Measurements from ENCODE around the gene MED10. TPM values are rescaled to one million over a fixed set of nuclear protein-coding genes. Genes with fewer than 3 reads are reported as not detected.

The MED10 gene
- total and polyA plus RNA-seq, 2 of the 4 experiments (the other 2 are of a cell fraction) = 9.1 to 60.0 TPM

- BruUV-seq (replicated peaks) = no TSS peak
- H3K4me3 ChIP-seq (ENCODE audit: insufficient read depth, low read depth, low read length) = no peak overlapping the region
- H3K27me3 ChIP-seq (ENCODE audit: control insufficient read depth, insufficient read depth, low read length) = no peaks in the 10 kb centered on the region
- DNase-seq = peak; percentile 1
- H3K9ac ChIP-seq (ENCODE audit: low read depth, low read length) = no peak overlapping the region
- H2BK15ac ChIP-seq (ENCODE audit: low read depth, low read length) = no peak overlapping the region
- intact Hi-C loops (cut with micrococcal nuclease) (no loop called here), dilution Hi-C loops (cut with HindIII; ENCODE audit: low sequenced_read_pairs, unreplicated experiment) (no loop called here), in situ Hi-C loops (cut with MboI; ENCODE audit: low sequenced_read_pairs) (no loop called here)
- no peak overlapping the region for H3K14ac ChIP-seq (replicated peaks; ENCODE audit: low read depth, low read length)
- no peak for TF ChIP-seq ELK1 (IDR thresholded peaks at IDR 0.05; ENCODE audit: borderline replicate concordance, low read depth, low read length)
- TF ChIP-seq RAD21 (IDR thresholded peaks at IDR 0.05; ENCODE audit: low read length) = no peak
- TF ChIP-seq CHD1 (IDR thresholded peaks at IDR 0.05; ENCODE audit: low read depth, low read length) = no peak
- TF ChIP-seq CTCF (conservative IDR thresholded peaks at IDR 0.05; ENCODE audit: low read depth, low read length) = no peak
- TF ChIP-seq MAZ (IDR thresholded peaks at IDR 0.05; ENCODE audit: borderline replicate concordance, low read depth, low read length) = no peak
- no peak for TF ChIP-seq MAFK (IDR thresholded peaks at IDR 0.05; ENCODE audit: low read depth, low read length)
- no peak for TF ChIP-seq SMC3 (IDR thresholded peaks at IDR 0.05; ENCODE audit: low read depth, low read length)
- no peak for TF ChIP-seq MXI1 (IDR thresholded peaks at IDR 0.05; ENCODE audit: borderline replicate concordance, low read depth, low read length)
- TF ChIP-seq RFX5 (IDR thresholded peaks at IDR 0.05; ENCODE audit: low read depth, low read length) = no peak
- no peak for TF ChIP-seq USF2 (IDR thresholded peaks at IDR 0.05; ENCODE audit: low read depth, low read length)
- TF ChIP-seq RCOR1 (IDR thresholded peaks at IDR 0.05; ENCODE audit: insufficient replicate concordance, low read length) = no peak
- TF ChIP-seq NFE2L2 (IDR thresholded peaks at IDR 0.05; ENCODE audit: low read depth, low read length) = no peak
- TF ChIP-seq CEBPB (IDR thresholded peaks at IDR 0.05; ENCODE audit: low read depth, low read length) = no peak
- no peak for TF ChIP-seq FOS (IDR thresholded peaks at IDR 0.05; ENCODE audit: low read depth, low read length)
- TF ChIP-seq POLR2A (IDR thresholded peaks at IDR 0.05; ENCODE audit: low read depth, low read length) = no peak
- no peak for TF ChIP-seq BHLHE40 (IDR thresholded peaks at IDR 0.05; ENCODE audit: low read depth, low read length)
- H3K18ac ChIP-seq (ENCODE audit: low read depth, low read length) = no peak overlapping the region
- no peak overlapping the region for H3K56ac ChIP-seq (ENCODE audit: extremely low read depth, insufficient read depth, low read length)
- POLR2A ChIA-PET (ENCODE audit: unreplicated experiment) = no interaction called here
- no CpG with 5 or more reads among the region's 3 CpGs for WGBS, 2 experiments (ENCODE audit: extremely low coverage in 2 of 2, insufficient read length in 1 of 2)
- H2AK5ac ChIP-seq (ENCODE audit: low read depth, low read length) = no peak overlapping the region
- no peak overlapping the region for H3K4ac ChIP-seq (ENCODE audit: low read depth, low read length)
- H2AFZ ChIP-seq (replicated peaks; ENCODE audit: low read length, poor library complexity) = no peak overlapping the region
- H4K91ac ChIP-seq (ENCODE audit: insufficient read depth, low read depth, low read length) = no peak overlapping the region
- no peak overlapping the region for H3K23ac ChIP-seq (ENCODE audit: low read depth, low read length)
- no peak overlapping the region for H3K4me2 ChIP-seq (ENCODE audit: low read depth, low read length)
- H2BK5ac ChIP-seq (ENCODE audit: low read depth, low read length, poor library complexity, severe bottlenecking) = no peak overlapping the region
- no peaks in the 10 kb centered on the region for H3K9me1 ChIP-seq (ENCODE audit: insufficient read depth, low read length)
- no peaks in the 10 kb centered on the region for H4K20me1 ChIP-seq (ENCODE audit: insufficient read depth, low read length)
- H3K9me3 ChIP-seq (ENCODE audit: control insufficient read depth, insufficient read depth, low read length) = no peaks in the 10 kb centered on the region; the same call in 1 of the 2 replicates
- H3K27ac ChIP-seq (ENCODE audit: insufficient read depth, low read length) = no peak overlapping the region
- CTCF ChIA-PET = no interaction called here
- H4K5ac ChIP-seq (ENCODE audit: low read depth, low read length) = no peak overlapping the region
- H3K79me1 ChIP-seq (ENCODE audit: low read depth in 1 of 2, low read length in 2 of 2) = no peaks in the 10 kb centered on the region
- no peak overlapping the region for H2BK20ac ChIP-seq (ENCODE audit: low read depth, low read length)
- H2AK9ac ChIP-seq (replicated peaks; ENCODE audit: low read depth, low read length, poor library complexity) = no peak overlapping the region
- no peak overlapping the region for H4K8ac ChIP-seq (ENCODE audit: low read depth in 2 of 2, low read length in 2 of 2)
- H3K4me1 ChIP-seq (ENCODE audit: control insufficient read depth, insufficient read depth, low read length) = no peaks in the 10 kb centered on the region
- no peak overlapping the region for H2BK120ac ChIP-seq (ENCODE audit: low read depth, low read length)
- no peaks in the 10 kb centered on the region for H3K36me3 ChIP-seq (ENCODE audit: control insufficient read depth, insufficient read depth, low read length)
- ATAC-seq (ENCODE audit: low read depth) = no peak
Measured at GRCh38 chr5:6328173-6328572, 50.2 kb downstream of the MED10 start.

Data from IMR-90 (cell line).